Subcutaneous abdominal adipose tissue (tissue), 5 donors: ENCODE results near the gene VWA3B.

Source experiments
- H3K27ac ChIP-seq: one replicate; pipeline ENCODE4 v1.7.0; 2013; ENCODE audit warnings: low read depth, mild to moderate bottlenecking, inconsistent platforms, low read length, moderate library complexity
- H3K27me3 ChIP-seq, 5 donors: one replicate each; pipeline ENCODE4 v1.7.0; 2013; ENCODE audit warnings: low read length in 5 of 5, inconsistent platforms in 1 of 5; ENCODE audit not compliant: control insufficient read depth in 5 of 5, insufficient read depth in 4 of 5
- H3K36me3 ChIP-seq, 5 donors: one replicate each; pipeline ENCODE4 v1.7.0; 2013; ENCODE audit warnings: low read length in 5 of 5; ENCODE audit not compliant: control insufficient read depth in 5 of 5, insufficient read depth in 5 of 5
- H3K4me1 ChIP-seq, 5 donors: one replicate each; pipeline ENCODE4 v1.7.0; 2013; ENCODE audit warnings: low read length in 5 of 5, mild to moderate bottlenecking in 3 of 5, moderate library complexity in 1 of 5; ENCODE audit not compliant: control insufficient read depth in 5 of 5, insufficient read depth in 5 of 5
- H3K4me3 ChIP-seq, 5 donors: one replicate each; pipeline ENCODE4 v1.7.0; 2013; ENCODE audit warnings: low read length in 5 of 5, low read depth in 1 of 5
- H3K9ac ChIP-seq, 5 donors: one replicate each; pipeline ENCODE4 v1.7.0; 2013; ENCODE audit warnings: low read length in 5 of 5, mild to moderate bottlenecking in 4 of 5, moderate library complexity in 3 of 5
- H3K9me3 ChIP-seq, 5 donors: one replicate each; pipeline ENCODE4 v1.7.0; 2013; ENCODE audit warnings: low read length in 5 of 5; ENCODE audit not compliant: control insufficient read depth in 5 of 5
- donor health status: healthy.
- donor health status: healthy.
- donor health status: healthy.
- donor health status: healthy.
- donor health status: healthy.

The VWA3B gene

GRCh38 chr2:98102878-98103277, 15.9 kb downstream of the VWA3B start:
- Histone ChIP-seq H3K27ac (no peak overlapping the region), H3K4me3 (no peak overlapping the region), H3K4me1 (peaks cover 0 to 2% (median 0%) of the 10 kb centered on the region in 5 donors), H3K9me3 (peaks cover 0 to 8% (median 3%) of the 10 kb centered on the region in 5 donors), H3K27me3 (no peaks in the 10 kb centered on the region), H3K36me3 (no peaks in the 10 kb centered on the region), H3K9ac (no peak overlapping the region)

GRCh38 chr2:98108110-98108509, 21.1 kb downstream of the VWA3B start:
- Histone ChIP-seq H3K27me3 (no peaks in the 10 kb centered on the region), H3K9ac (no peak overlapping the region), H3K9me3 (peaks cover 0 to 4% (median under 1%) of the 10 kb centered on the region in 5 donors), H3K27ac (no peak overlapping the region), H3K36me3 (no peaks in the 10 kb centered on the region), H3K4me3 (no peak overlapping the region), H3K4me1 (peaks cover 0 to 2% (median 0%) of the 10 kb centered on the region in 5 donors)

- H3K36me3 ChIP-seq: no peaks in the 10 kb centered on the region
- H3K9ac ChIP-seq: no peak overlapping the region
- H3K27ac ChIP-seq: no peak overlapping the region
- H3K27me3 ChIP-seq: no peaks in the 10 kb centered on the region
- no peak overlapping the region for H3K4me3 ChIP-seq
- peaks cover 0 to 3% (median 0%) of the 10 kb centered on the region in 5 donors for H3K9me3 ChIP-seq
- peaks cover 0 to 4% (median 0%) of the 10 kb centered on the region in 5 donors for H3K4me1 ChIP-seq
Observed at GRCh38 chr2:98110741-98111140, 23.8 kb downstream of the VWA3B start.

DNA sequence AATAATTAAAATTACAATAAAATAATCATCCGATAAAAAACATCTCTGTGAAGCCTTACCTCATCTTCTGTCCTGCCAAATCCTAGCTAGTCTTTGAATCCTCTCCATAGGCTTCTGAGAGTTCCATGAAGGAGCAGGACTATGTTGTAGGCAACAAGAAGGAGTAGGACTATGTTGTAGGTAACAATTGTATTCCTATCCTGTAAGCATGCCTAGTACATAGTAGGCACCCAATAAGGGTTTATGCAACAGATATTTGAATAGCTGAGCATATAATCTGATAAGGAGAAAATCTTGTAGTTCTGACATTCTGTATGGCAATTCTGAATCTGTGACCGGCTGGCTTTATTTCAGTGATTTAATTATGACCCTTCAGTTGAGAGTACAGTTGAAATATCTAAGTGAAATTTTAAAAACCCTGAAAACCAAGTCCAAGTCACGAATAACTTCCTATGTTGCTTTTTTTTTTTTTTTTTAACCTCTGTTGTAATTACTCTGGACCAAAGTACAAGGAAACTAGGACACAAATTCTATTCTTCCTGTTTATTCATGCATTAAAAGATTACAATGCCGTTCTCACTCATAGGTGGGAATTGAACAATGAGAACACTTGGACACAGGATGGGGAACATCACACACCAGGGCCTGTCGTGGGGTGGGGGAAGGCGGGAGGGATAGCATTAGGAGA, 27.8 kb downstream of the VWA3B start:
- Histone ChIP-seq H3K9ac (no peak overlapping the region), H3K4me3 (no peak overlapping the region), H3K36me3 (no peaks in the 10 kb centered on the region), H3K27me3 (peaks cover 0 to 4% (median 0%) of the 10 kb centered on the region in 5 donors), H3K4me1 (peaks cover 0 to 4% (median 0%) of the 10 kb centered on the region in 5 donors), H3K27ac (no peak overlapping the region), H3K9me3 (peaks cover 0 to 3% (median 0%) of the 10 kb centered on the region in 5 donors)

GRCh38 chr2:98118161-98118560, 31.2 kb downstream of the VWA3B start:
- H3K9me3 ChIP-seq: peaks cover 0 to under 1% (median 0%) of the 10 kb centered on the region in 5 donors
- no peaks in the 10 kb centered on the region for H3K36me3 ChIP-seq
- no peak overlapping the region for H3K27ac ChIP-seq
- no peak overlapping the region for H3K9ac ChIP-seq
- peaks cover 0 to 4% (median 0%) of the 10 kb centered on the region in 5 donors for H3K4me1 ChIP-seq
- H3K4me3 ChIP-seq: no peak overlapping the region
- H3K27me3 ChIP-seq: peaks cover 3 to 16% (median 10%) of the 10 kb centered on the region in 5 donors

- H3K4me1 ChIP-seq: peaks cover 0 to 6% (median 0%) of the 10 kb centered on the region in 5 donors
- H3K36me3 ChIP-seq: no peaks in the 10 kb centered on the region
- H3K9me3 ChIP-seq: no peaks in the 10 kb centered on the region
- H3K4me3 ChIP-seq: no peak overlapping the region
- H3K27ac ChIP-seq: no peak overlapping the region
- peaks cover 4 to 21% (median 13%) of the 10 kb centered on the region in 5 donors for H3K27me3 ChIP-seq
- H3K9ac ChIP-seq: no peak overlapping the region
Observed at GRCh38 chr2:98118852-98119251, 31.9 kb downstream of the VWA3B start.

GRCh38 chr2:98121149-98121548, 34.2 kb downstream of the VWA3B start:
- H3K4me1 ChIP-seq: peaks cover 0 to 6% (median 0%) of the 10 kb centered on the region in 5 donors
- H3K9ac ChIP-seq: no peak overlapping the region
- H3K4me3 ChIP-seq: no peak overlapping the region
- H3K27me3 ChIP-seq: peaks cover 4 to 23% (median 13%) of the 10 kb centered on the region in 5 donors
- H3K9me3 ChIP-seq: no peaks in the 10 kb centered on the region
- H3K27ac ChIP-seq: no peak overlapping the region
- no peaks in the 10 kb centered on the region for H3K36me3 ChIP-seq

GRCh38 chr2:98122524-98122923, 35.6 kb downstream of the VWA3B start:
- Histone ChIP-seq H3K4me3 (no peak overlapping the region), H3K36me3 (no peaks in the 10 kb centered on the region), H3K4me1 (peaks cover 0 to 6% (median 0%) of the 10 kb centered on the region in 5 donors), H3K27me3 (peaks cover 4 to 23% (median 13%) of the 10 kb centered on the region in 5 donors), H3K9ac (no peak overlapping the region), H3K27ac (no peak overlapping the region), H3K9me3 (no peaks in the 10 kb centered on the region)

DNA sequence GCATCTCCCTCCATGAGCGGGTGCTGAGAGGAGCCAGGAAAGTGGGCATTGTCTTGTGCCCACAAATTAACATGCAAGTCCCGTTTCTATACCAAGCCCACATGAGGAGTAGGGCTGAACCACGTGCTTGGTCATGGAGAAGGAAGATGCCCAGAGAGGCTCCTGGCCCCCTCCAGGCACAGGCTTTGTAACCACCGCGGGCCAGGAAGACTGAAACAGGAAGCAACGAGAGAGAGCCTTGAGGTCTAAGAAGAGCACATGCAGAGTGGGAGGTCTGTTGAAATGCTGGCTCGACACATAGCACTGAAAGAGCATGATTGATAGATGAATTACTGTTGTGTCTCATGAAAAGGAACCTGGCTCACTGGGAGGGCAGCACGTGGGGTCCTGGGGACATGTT, 36.3 kb downstream of the VWA3B start:
- peaks cover 4 to 19% (median 13%) of the 10 kb centered on the region in 5 donors for H3K27me3 ChIP-seq
- no peaks in the 10 kb centered on the region for H3K36me3 ChIP-seq
- no peak overlapping the region for H3K9ac ChIP-seq
- H3K9me3 ChIP-seq: no peaks in the 10 kb centered on the region
- H3K27ac ChIP-seq: no peak overlapping the region
- no peak overlapping the region for H3K4me3 ChIP-seq
- H3K4me1 ChIP-seq: peaks cover 0 to 7% (median 0%) of the 10 kb centered on the region in 5 donors

DNA sequence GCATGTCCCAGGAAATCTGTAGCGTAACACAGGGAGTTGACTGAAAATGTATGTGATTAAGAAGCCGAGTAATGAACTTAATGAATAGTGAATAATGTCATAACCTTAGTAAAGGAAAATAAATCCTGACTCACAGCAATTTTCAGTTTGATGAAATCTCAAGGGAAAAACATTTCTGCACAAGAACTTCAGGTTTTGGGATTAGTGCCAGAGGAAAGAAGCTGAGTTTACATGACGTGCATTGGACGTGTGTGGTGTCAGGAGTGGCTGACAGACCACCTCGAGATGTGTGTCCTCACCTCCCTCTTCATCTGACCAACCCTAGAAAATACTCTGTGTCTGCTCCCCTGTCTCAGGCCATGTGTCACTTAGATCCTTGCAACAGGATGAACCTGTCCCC, 39.1 kb downstream of the VWA3B start:
- H3K36me3 ChIP-seq: no peaks in the 10 kb centered on the region
- no peak overlapping the region for H3K4me3 ChIP-seq
- no peak overlapping the region for H3K9ac ChIP-seq
- H3K27ac ChIP-seq: no peak overlapping the region
- H3K27me3 ChIP-seq: peaks cover 4 to 17% (median 12%) of the 10 kb centered on the region in 5 donors
- no peaks in the 10 kb centered on the region for H3K9me3 ChIP-seq
- peaks cover 0 to 7% (median 0%) of the 10 kb centered on the region in 5 donors for H3K4me1 ChIP-seq
